DMS 273 (cell line): ENCODE results near the gene VPS41.
A peak's percentile ranks its signal among the peaks of the same experiment; 100 is the strongest.

Source experiments
- DNase-seq: peaks from one replicate; lab custom pipeline; 2025; ENCODE audit not compliant: unreplicated experiment; lab: John Stamatoyannopoulos, UW

Gene VPS41

DNA sequence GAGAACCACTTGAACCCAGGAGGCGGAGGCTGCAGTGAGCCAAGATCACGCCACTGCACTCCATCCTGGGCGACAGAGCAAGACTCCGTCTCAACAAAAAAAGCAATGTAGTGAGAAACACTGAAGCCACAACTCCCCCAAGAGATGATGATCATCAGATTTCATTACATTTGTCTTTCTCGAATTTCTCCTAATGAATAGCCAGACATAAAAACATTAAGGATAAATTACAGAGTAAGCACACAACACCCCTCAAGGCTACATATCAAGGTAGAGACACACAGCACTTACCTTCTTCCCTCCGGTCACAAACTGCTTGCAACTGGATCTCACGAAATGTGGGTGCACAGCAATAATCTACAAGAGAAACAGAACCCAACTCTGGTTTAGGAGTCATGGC lies 91.5 kb downstream of the VPS41 start:
- DNase-seq = no peak

DNA sequence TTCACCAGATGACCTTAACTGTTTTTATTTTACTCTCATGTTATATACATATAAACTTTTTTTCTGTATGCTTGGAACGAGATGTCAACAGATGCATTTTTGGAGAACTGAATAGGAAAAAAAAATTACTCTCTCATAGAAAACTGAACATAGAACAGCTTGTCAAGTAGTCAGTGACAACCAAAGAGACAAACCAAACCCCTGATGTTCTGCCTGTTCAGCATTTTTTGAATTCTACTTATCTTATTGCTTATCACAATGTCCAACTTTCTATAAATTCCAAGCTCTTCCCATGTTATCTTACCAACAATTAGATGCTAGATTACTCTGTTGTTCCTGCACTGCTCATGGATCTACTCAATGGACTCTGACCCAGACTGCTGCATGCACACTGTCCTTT lies 95.2 kb downstream of the VPS41 start:
- no peak for DNase-seq

DNA sequence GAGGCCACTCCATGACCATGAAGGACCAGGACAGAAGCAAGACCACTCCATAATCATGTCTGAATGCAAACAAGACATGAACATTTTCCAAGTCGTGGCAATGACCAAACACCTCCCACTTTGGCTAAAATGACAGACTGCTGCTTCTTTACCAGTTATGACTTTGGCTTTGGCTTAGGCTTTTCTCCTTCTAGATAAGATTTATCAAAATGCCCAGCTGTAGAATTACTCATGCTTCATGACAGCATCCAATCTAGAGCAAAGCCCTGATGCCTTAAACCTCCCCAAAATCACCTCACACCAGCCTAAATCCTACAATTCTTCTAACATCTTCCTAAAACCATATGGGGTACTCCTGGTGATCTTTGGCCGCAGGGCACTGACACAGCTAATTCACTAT lies 102.1 kb downstream of the VPS41 start:
- DNase-seq = no peak

DNA sequence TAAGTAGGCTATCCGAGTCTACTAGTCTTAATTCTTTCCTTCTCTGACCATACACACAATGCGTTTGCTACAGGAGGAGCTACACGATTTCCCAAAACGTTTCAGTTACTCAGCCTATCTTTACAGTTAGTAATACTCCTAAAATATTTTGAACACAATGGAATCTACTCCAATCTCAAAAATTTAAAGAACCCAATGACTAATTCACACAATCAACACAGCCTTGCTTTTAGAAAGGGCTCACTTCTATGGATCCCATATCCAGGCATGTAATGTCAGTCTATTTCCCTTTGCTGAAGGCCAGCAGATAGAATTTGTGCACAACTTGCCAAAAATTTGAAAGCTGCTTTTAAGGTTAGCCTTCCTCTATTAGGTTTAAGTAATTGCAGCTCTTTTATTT lies 107.2 kb downstream of the VPS41 start:
- no peak for DNase-seq

GRCh38 chr7:38798552-38799267 lies 110.3 kb downstream of the VPS41 start:
- DNase-seq = no peak

DNA sequence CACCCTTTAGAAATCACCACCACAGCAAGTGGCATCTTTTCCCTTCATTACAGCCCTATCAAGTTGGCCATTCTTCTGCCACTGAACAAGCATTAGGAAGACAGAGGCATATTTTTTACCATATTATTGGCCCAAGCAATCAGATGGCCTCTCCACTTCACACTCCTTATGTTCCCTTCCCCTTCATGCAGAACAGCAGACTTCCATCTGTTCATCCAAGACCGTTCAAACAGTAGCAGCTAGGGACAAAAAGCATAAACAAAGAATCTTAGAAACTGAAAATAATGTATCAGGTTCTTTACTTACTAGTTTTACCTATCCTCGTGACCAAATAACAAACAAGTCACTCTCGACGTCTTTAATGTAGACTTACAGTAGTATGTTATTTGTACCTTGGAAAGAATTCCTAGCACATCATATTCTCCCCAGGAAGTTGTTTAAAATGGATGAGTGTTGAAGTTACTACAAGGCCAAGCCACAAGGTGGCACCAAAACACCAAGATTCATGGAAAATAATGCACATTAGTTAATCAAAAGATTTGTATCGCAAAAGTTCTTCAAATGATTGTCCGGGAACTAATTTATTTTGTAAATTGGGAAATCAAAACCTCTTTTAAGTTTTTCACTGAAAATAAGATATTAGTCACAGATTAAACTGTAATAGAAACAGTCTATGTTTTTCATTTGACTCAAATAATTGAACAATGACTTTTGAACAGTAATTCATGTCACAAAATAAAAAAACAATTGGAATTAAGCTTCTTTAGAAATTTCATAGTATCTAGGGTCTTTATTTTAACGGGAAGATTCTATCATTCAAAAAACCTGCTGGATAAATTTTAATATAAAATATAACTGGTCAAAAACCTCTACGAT lies 112.1 kb downstream of the VPS41 start:
- peak; percentile 88 for DNase-seq

DNA sequence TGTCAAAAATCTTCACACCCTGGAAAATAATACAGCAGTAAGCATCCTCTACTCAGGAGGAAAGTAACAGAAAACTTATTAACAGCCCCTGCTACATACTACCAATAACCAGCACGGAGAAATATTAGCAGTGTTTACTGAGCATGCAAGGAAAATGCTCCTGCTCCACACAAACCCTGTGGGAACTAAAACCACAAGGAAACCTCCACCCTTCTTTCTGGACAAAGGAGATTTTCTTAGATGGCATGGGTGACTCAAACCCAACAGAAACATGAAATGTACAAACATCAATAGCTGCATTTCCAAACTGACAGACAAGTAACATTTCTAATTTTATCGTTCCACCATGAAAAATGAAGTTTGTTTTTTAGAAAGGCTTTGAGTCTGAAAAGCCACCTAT lies 113.4 kb downstream of the VPS41 start:
- no peak for DNase-seq

DNA sequence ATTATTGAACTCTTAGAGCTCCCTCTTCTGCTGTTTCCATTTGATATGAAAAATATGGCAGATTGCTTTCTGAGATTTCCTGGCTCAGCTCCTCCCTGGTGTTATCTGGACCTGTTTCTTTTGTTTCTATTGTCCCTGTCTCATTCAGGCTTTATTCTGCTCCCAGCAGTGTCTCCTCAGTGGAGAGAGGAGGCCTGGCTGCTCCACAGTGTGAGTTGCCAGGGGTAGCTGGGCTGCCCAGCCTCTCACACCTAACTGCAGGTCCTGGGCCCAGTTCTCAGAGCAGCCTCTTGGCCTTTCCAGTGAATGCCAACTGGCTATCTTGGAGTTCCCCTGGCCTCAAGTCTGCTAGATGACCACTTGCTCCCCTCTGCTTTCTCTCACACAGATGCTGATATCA lies 127.0 kb downstream of the VPS41 start:
- DNase-seq = no peak

- DNase-seq = no peak
These were observed 131.4 kb downstream of the VPS41 start for GRCh38 chr7:38777609-38778008.

DNA sequence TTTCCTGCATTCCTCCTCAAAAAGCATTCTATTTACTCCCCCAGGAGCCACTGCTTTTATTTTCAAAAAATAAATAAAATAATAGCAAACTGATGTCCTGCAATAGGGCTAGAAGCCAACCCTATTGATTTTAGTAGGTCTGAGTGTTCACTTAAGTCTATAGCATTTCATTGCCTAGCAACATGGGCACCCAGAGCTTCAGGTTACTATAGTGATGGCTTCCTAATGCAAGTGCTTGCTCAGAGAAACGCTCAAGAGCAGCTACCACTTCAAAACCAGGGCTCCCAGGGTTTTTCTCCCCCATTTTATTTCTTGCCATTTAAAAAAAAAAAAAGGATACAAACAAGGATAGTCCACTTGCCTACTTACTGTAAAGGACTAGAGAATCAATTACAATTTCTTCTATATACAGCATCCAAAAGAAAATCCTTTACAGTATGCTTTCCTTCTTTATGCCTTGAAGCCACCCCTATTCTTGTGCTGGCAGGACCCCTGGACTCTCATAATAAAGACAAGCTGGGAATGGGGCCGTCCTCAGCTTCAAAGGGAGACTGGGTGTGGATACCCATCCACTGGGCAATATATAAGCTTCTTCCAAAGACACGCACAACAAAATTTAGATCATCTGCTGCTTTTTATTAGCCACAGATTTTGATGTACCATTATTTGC lies 133.3 kb downstream of the VPS41 start:
- no peak for DNase-seq

DNA sequence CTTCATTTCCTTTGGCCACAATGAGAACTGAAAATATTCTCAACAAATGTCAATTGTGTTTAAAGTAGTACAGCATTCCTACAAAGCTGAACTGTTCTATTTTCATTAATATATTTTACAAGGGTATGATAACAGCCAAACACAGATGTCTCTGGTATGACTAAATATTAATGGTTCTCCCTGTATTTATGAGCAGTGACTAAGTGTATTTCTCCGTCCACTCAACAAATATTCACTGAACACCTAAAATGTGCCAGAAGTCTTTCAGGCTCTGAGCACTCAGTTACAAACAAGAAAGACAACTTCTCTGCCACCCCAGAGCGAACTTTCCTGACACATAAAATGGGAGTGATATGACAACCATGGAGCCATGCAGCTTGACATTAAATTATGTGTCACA lies 135.6 kb downstream of the VPS41 start:
- DNase-seq = no peak

GRCh38 chr7:38760226-38760625 lies 148.8 kb downstream of the VPS41 start:
- no peak for DNase-seq

DNA sequence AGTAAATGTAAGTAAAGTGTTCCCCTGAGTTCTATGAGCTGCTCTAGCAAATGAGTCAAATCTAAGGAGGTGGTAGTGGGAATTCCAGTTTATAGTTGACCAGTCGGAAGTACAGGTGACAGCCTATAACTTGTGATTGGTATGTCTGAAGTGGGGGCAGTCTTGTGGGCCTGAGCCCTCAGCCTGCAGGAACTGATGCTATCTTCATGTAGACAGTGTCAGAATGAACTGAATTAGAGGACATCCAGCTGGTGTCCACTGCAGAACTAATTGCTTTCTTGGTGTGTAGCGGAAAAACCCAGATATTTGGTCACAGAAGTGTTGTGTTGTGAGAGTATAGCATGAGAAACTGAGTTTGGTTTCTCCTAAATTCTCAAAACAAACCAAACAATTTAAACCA lies 150.0 kb downstream of the VPS41 start:
- no peak for DNase-seq

DNA sequence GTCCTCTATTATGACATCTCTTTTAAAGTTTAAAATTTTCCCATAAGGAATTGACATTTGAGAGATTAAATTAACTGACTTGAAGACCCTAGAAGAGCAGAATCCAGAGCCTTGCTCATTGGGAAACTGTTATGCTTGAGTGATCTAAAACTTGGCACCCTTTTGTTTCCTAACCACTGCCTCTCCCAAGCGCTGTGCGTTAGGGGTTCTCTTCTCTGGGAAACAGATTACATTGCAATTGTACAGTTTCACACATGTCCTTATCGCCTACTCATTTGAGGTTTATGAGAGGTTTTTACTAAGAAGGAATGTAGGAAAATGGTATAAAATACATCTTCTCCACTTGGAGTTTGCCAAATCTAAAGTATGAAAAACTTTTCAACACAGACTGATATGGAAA lies 151.1 kb downstream of the VPS41 start:
- no peak for DNase-seq

DNA sequence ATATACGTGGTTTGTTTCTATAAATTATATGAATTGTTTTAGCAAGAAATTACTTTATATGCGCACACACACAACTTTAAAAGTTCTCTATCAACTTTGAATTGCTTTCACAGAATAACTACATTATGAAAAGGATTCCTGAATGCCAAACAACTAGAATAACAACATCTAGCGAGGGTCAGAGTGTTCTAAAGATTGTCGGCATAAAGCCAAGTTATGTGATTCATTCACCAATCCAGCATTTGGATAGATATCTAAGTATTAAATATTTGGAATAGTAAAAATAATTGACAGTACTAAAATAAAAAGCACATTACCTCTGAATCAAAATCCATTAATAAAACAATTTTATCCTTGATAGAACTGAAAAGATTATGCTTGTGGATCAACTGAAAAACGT lies 152.5 kb downstream of the VPS41 start:
- DNase-seq = no peak

GRCh38 chr7:38753347-38753746 lies 155.6 kb downstream of the VPS41 start:
- DNase-seq = no peak

DNA sequence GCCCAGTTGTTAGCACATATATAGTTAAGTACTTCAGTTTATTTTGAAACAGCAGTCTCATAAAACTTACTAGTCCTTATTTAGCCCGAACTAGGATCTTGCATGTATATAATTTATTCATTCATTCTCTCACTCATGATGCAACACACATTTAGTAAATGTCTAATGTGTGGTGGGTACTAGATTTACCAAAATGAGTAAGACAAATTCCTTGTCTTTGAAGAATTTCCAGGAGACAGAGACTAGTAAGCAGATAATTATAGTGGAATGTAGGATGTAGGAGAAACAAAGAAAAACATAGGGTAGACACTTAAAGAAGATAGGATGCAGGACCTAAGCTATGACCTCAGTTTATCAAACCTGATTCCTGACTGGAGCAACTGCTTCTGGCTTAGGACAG lies 157.6 kb downstream of the VPS41 start:
- DNase-seq = no peak

DNA sequence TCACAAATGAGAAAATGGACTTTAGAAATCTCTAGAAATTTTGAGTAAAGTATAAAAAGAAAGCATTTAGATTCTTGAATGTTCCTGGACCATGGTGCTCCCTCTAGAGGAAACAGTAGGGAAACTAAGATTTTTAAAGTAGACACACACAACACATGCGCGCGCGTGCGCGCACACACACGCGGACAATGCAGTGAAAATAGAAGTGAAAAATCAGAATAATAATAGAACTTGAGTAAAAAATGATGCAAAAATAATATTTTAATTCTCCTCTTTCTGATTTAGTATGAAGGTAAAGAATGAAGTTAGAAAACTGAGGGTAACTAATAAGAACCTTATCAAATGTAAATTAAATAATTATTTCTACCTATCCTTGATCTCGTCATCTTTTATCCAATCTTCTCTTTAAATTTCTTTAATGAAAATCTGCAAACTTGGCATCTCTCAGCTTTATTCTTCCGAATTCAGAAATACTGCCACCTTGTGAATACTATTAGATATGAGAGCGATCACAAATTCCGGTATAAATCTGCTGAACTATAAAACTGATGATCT lies 160.9 kb downstream of the VPS41 start:
- DNase-seq = peak; percentile 29

DNA sequence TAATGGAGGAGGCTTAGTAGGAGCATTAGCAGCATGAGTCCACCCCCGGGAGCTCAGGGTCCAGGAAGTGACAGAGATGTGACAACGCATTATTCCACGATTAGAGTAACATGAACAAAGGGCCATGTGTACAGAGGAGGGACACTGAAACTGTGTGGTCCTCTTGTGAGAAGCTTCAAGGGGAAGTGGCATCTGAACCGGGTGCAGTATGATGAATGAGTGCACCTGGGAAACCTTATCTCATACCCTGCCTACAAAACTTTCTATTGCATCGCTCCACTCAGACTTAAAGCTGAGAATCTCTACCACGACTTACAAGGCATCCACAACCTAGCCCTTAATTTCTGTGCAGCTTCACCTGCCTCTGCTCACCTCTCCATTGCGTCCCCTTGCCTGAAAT lies 162.6 kb downstream of the VPS41 start:
- DNase-seq = no peak

- DNase-seq = no peak
These were observed 164.2 kb downstream of the VPS41 start for GRCh38 chr7:38744746-38745145.

GRCh38 chr7:38743899-38744298 lies 165.1 kb downstream of the VPS41 start:
- no peak for DNase-seq

DNA sequence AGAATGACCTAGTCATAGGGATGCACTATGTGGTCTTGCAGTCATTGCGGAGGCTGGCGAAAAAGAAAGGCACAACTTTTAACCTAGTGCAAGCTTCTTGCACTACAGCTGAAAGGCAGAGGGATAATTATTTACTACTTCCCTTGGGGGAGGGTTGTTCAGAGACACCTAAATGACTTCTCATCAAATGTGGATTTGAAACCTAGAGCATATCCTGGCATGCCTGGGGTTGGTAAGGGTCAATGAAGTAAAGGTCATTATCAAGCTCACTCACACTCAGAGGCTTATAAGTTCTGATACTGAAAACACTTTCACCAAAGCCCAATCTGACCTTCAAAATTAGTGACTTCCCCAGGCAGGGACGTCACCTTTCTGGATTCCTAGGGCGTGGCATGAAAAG lies 168.9 kb downstream of the VPS41 start:
- no peak for DNase-seq
